ENCODE results near the gene CAPN10. TPM values are rescaled to one million over a fixed set of nuclear protein-coding genes. Genes with fewer than 3 reads are reported as not detected.

The CAPN10 gene
- total RNA-seq, 1 experiment from 2014 or later, result 47.4 TPM

- Histone ChIP-seq H3K56ac (ENCODE audit: insufficient read length, low read depth, low read length) (no peak overlapping the region), H2BK120ac (ENCODE audit: low read depth, low read length, poor library complexity, severe bottlenecking) (no peak overlapping the region), H3K4me2 (ENCODE audit: insufficient read depth, insufficient read length, low read length) (no peak overlapping the region), H2AK5ac (ENCODE audit: insufficient read length, low read length) (no peak overlapping the region), H3T11ph (ENCODE audit: low read length) (no peak overlapping the region), H3K9me3 (ENCODE audit: control insufficient read depth, low read depth, low read length) (no peaks in the 10 kb centered on the region), H3K79me1 (ENCODE audit: insufficient read depth, low read depth, low read length, poor library complexity, severe bottlenecking) (no peaks in the 10 kb centered on the region), H4K8ac (replicated peaks; ENCODE audit: insufficient read length, low read depth, low read length) (no peak overlapping the region), H4K91ac (ENCODE audit: insufficient read length, low read depth, low read length) (no peak overlapping the region), H3K4me1 (ENCODE audit: insufficient read depth, low read length) (no peaks in the 10 kb centered on the region), H4K20me1 (ENCODE audit: control insufficient read depth, insufficient read depth, insufficient read length) (no peaks in the 10 kb centered on the region), H3K23me2 (ENCODE audit: insufficient read length, low read depth, low read length, poor library complexity, severe bottlenecking) (no peaks in the 10 kb centered on the region), H3K23ac (ENCODE audit: insufficient read length, low read depth, low read length) (no peak overlapping the region), H2BK20ac (ENCODE audit: low read depth, low read length, poor library complexity, severe bottlenecking) (no peak overlapping the region), H2AFZ (ENCODE audit: low read length) (no peak overlapping the region), H2BK12ac (ENCODE audit: insufficient read length, low read depth, low read length) (no peak overlapping the region), H4K5ac (ENCODE audit: insufficient read length, low read depth, low read length) (no peak overlapping the region), H2BK15ac (ENCODE audit: low read depth, low read length) (no peak overlapping the region), H3K18ac (ENCODE audit: insufficient read length, low read depth, low read length) (no peak overlapping the region), H3K79me2 (ENCODE audit: insufficient read depth, low read length) (no peaks in the 10 kb centered on the region; the same call in 1 of the 2 replicates), H3K4ac (ENCODE audit: low read depth, low read length) (no peak overlapping the region), H3K27ac (ENCODE audit: insufficient read length, low read depth, low read length) (no peak overlapping the region), H3K14ac (ENCODE audit: insufficient read depth, low read length) (no peak overlapping the region), H3K9ac (ENCODE audit: extremely low read depth, insufficient read length, low read length) (no peak overlapping the region), H3K27me3 (ENCODE audit: insufficient read depth, low read length) (peaks cover 2% of the 10 kb centered on the region; the same call in 1 of the 2 replicates), H2BK5ac (ENCODE audit: insufficient read length, low read length) (no peak overlapping the region)
- no peaks in the 10 kb centered on the region for H3K36me3 Mint-ChIP-seq (ENCODE audit: insufficient read depth in 1 of 3, low read depth in 3 of 3)
- H3K27ac Mint-ChIP-seq, result no peak overlapping the region
- H3K9me3 Mint-ChIP-seq, result no peaks in the 10 kb centered on the region
- no peak for DNase-seq
- H3K27me3 Mint-ChIP-seq (ENCODE audit: low read depth), result peaks cover 4% of the 10 kb centered on the region
- no peak overlapping the region for H3K4me3 Mint-ChIP-seq
- WGBS (ENCODE audit: extremely low coverage, insufficient read length, low lambda C conversion rate), result no CpG with 5 or more reads among the region's 21 CpGs
- TF ChIP-seq CTCF (conservative IDR thresholded peaks at IDR 0.05), result no peak
- H3K4me1 Mint-ChIP-seq, result peaks cover under 1% of the 10 kb centered on the region in 2 experiments; a peak in 2 of 4 replicates
These were observed 12.0 kb upstream of the CAPN10 start for GRCh38 chr2:240574386-240575100.
